ENCODE measurements around the gene GASK1A. TPM values are rescaled to one million over a fixed set of nuclear protein-coding genes. Genes with fewer than 3 reads are reported as not detected.

Gene GASK1A
- total RNA-seq, 1 donor from 2014 or later, result 1.1 TPM

DNA sequence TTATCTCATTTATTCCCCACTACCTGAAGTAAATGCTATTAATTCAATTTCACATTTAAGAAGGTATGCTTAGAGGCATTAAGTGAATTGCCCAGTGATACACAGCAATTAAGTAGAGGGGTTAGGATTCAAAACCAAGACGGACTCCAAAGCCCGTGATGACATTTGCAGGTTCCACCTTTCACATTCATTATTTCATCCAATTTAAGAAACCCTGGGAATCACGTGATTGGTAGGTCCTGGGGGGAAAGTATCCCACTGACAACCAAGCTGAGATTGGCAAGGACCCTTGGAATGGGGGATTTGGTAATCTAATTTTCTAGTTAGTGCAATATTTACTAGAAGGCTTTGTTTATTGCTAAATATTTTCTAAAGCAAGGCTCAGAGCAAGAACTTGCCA is 124.9 kb downstream of the GASK1A start:
- Histone ChIP-seq H3K36me3 (ENCODE audit: control insufficient read depth, insufficient read depth, low read length) (no peaks in the 10 kb centered on the region), H3K4me3 (ENCODE audit: low read depth, low read length) (no peak overlapping the region), H3K27me3 (ENCODE audit: control insufficient read depth, insufficient read depth, low read length) (no peaks in the 10 kb centered on the region)
- TF ChIP-seq, protein P1, sequence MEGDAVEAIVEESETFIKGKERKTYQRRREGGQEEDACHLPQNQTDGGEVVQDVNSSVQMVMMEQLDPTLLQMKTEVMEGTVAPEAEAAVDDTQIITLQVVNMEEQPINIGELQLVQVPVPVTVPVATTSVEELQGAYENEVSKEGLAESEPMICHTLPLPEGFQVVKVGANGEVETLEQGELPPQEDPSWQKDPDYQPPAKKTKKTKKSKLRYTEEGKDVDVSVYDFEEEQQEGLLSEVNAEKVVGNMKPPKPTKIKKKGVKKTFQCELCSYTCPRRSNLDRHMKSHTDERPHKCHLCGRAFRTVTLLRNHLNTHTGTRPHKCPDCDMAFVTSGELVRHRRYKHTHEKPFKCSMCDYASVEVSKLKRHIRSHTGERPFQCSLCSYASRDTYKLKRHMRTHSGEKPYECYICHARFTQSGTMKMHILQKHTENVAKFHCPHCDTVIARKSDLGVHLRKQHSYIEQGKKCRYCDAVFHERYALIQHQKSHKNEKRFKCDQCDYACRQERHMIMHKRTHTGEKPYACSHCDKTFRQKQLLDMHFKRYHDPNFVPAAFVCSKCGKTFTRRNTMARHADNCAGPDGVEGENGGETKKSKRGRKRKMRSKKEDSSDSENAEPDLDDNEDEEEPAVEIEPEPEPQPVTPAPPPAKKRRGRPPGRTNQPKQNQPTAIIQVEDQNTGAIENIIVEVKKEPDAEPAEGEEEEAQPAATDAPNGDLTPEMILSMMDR (IDR thresholded peaks at IDR 0.05; ENCODE audit: insufficient read depth, low read length, severe bottlenecking), result no peak
- FAIRE-seq (no peak), DNase-seq (ENCODE audit: low read depth) (no peak)

DNA sequence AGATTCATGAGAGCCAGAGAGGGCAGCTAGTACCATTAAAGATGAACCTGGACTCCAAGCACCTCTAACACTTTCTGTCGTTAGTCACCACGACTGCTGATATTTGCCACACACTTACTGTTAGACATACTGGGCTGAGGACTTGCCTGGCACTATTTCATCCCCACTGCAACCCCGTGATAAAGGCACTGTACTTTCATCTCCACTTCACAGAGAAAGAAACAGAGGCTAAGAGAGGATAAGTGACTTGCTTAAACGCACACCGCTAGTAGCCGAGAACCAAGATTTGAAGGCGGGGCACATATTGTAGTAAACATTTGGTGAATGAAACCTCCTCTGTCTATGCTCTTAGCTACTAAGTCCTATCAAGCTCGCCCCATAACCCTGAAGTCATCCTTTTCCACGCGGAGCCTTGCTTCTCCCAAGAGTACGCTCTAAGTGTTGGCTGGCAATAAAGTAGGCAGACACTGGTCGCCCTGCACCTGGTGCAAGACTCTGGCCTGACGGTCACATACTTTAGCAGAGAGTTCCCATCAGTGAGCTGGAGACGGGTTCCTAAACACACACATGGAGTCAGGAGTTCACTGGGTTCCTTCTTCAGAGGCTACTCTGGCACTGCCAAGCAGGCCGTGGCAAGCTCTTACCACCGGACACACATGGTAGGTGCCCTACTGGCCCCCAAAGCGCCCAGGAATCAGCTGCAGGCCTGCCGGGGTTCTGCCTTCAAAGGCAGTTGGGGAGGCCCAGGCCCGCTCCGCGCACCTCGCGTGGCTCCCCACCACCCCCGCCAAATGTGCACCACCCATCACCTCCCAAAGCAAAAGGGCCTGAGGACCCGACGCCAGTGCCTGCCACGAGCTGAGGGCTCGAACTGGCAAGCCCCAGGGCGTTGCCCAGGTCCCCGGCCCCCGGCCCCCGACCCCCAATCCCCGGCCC is 125.8 kb downstream of the GASK1A start:
- FAIRE-seq (no peak), DNase-seq (ENCODE audit: low read depth) (no peak)
- TF ChIP-seq, protein P1 (IDR thresholded peaks at IDR 0.05; ENCODE audit: insufficient read depth, low read length, severe bottlenecking), result no peak
- H3K27me3 ChIP-seq (ENCODE audit: control insufficient read depth, insufficient read depth, low read length), result no peaks in the 10 kb centered on the region
- no peaks in the 10 kb centered on the region for H3K36me3 ChIP-seq (ENCODE audit: control insufficient read depth, insufficient read depth, low read length)
- peak overlapping the region; percentile 57 for H3K4me3 ChIP-seq (ENCODE audit: low read depth, low read length)

DNA sequence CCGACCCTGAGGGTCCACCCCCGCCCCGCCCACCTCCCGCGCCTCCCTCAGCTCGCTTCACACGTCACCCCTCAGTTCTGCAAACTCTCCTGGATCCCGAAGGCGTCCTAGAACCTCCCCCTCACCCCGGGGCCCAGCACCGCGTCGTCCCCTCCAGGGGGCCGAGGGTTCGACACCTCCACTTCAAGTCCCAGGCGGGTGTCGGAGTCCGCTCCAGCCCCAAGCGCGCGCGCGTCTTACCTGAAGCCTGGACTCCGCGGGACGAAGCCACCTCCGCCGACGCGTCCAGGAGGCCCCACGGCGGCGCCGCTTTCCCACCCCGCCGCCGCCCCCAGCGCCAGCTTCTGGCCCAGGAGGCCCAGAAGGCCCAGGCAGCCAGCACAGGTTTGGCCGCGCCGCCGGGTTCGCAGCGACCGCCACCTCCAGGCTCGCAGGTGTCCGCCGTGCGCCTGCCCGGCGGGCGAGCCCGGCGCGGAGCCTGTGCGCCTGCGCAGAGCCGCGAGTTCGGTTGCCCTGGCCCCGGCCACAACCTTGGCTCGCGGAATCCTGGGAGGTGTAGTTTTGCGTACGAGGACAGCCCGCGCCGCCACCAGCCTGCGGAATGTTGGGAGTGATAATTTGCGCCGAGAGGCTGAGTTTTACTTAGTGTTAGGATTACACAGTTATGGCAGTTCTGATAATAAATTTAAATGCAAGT is 126.6 kb downstream of the GASK1A start, which contains the start of gene POMGNT2:
TSS of gene POMGNT2 (minus strand) at position 484 of the 697 bp plus-strand sequence. CDS start 24,648 bp downstream, outside the sequence.
- DNase-seq (ENCODE audit: low read depth), result peak; percentile 77
- no peak for FAIRE-seq
- Histone ChIP-seq H3K27me3 (ENCODE audit: control insufficient read depth, insufficient read depth, low read length) (no peaks in the 10 kb centered on the region), H3K36me3 (ENCODE audit: control insufficient read depth, insufficient read depth, low read length) (no peaks in the 10 kb centered on the region), H3K4me3 (ENCODE audit: low read depth, low read length) (peak within 1 kb of the TSS; percentile 57)
- TF ChIP-seq, protein P1 (IDR thresholded peaks at IDR 0.05; ENCODE audit: insufficient read depth, low read length, severe bottlenecking), result no peak

DNA sequence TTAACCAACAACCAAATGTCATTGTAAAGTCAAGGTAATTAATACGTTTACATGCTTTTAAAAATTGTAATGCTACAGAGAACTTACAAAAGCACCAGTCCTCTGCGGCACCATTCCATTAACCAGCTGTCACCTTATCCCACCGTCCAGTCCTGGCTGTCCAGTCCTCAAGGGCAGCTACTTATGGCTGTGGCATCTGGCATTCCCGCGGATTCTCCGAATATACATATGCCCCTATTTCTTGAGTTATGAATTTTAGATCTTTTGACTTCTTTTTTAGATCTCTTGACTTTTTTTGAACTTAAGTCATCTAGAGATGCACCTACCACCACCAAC is 127.2 kb downstream of the GASK1A start:
- TF ChIP-seq, protein P1 (IDR thresholded peaks at IDR 0.05; ENCODE audit: insufficient read depth, low read length, severe bottlenecking), result no peak
- DNase-seq (ENCODE audit: low read depth), result no peak
- H3K27me3 ChIP-seq (ENCODE audit: control insufficient read depth, insufficient read depth, low read length), result no peaks in the 10 kb centered on the region
- H3K4me3 ChIP-seq (ENCODE audit: low read depth, low read length), result no peak overlapping the region
- H3K36me3 ChIP-seq (ENCODE audit: control insufficient read depth, insufficient read depth, low read length), result no peaks in the 10 kb centered on the region
- FAIRE-seq, result no peak

Other genes with a start within 250 kb of the GASK1A start
- 1.4 and 1.6 TPM in 2 replicates for gene CCDC13, start 206.1 kb upstream of the GASK1A start, total RNA-seq
- 219 and 291 TPM in 2 replicates for gene HIGD1A, start 174.8 kb upstream of the GASK1A start, total RNA-seq
- gene ACKR2, start 169.9 kb upstream of the GASK1A start, total RNA-seq, result 1.3 and 3.3 TPM in 2 replicates
- gene CYP8B1, start 103.4 kb upstream of the GASK1A start, total RNA-seq, result not detected in 2 replicates
- gene ZNF662, start 73.2 kb upstream of the GASK1A start, total RNA-seq, result 1.0 and 1.3 TPM in 2 replicates
- 8.2 TPM in 2 replicates for gene POMGNT2, start 126.8 kb downstream of the GASK1A start, total RNA-seq